Motor neuron (in vitro differentiated cells): ENCODE measurements around the gene GDPD5. TPM values are rescaled to one million over a fixed set of nuclear protein-coding genes. Genes with fewer than 3 reads are reported as not detected.

Experiments
- ATAC-seq, 8 experiments: fragments of 200-7000 bp; cut with Tn5 transposase; replicated peaks in 6 of 8; 2 replicates each; pipeline ENCODE4 v1.8.0; 2021; ENCODE audit warnings: mild to moderate bottlenecking in 8 of 8, moderate library complexity in 8 of 8
- H3K27ac ChIP-seq, 2 donors: fragments of 250-450 bp; sonication (Bioruptor Pico); 2 replicates each; pipeline ENCODE4 v1.9.0; 2021; ENCODE audit warnings: antibody characterized with exemption in 2 of 2, mild to moderate bottlenecking in 2 of 2, moderate library complexity in 1 of 2
- H3K4me1 ChIP-seq, 2 donors: fragments of 250-450 bp; sonication (Bioruptor Pico); replicated peaks in 1 of 2; 2 replicates each; pipeline ENCODE4 v1.6.1; 2021; ENCODE audit warnings: antibody characterized with exemption in 2 of 2, mild to moderate bottlenecking in 2 of 2, moderate library complexity in 1 of 2
- H3K4me3 ChIP-seq, 5 donors: fragments of 250-450 bp; sonication (Bioruptor Pico); 2 replicates each; pipeline ENCODE4 v1.9.0; 2021; ENCODE audit warnings: antibody characterized with exemption in 5 of 5, mild to moderate bottlenecking in 5 of 5, moderate library complexity in 4 of 5
- WGBS, 10 experiments: fragments of 450-650 bp; shearing (Covaris generic); methylation state at CpG; one replicate each; pipeline ENCODE4 v1.0.0; 2022; 5-methylcytosine and 5-hydroxymethylcytosine counted together
- in situ Hi-C, 9 experiments: fragments of 400-800 bp; cut with MboI; loops; one replicate each; pipeline ENCODE4 v1.15.0; 2021; ENCODE audit warnings: low sequenced_read_pairs in 9 of 9, low pct_unique_long_range_greater_than_20kb in 2 of 9; ENCODE audit not compliant: unreplicated experiment in 9 of 9
- total RNA-seq, 8 experiments: library from RNA; unstranded; fragments of 300-600 nt; gene quantifications; 2 replicates each; pipeline versions ENCODE4 v1.2.3 to v1.2.4, GENCODE V29; 2022

Gene GDPD5
- total RNA-seq, 8 experiments from 2014 or later: 3.2 to 28.2 (median 16.1) TPM

DNA sequence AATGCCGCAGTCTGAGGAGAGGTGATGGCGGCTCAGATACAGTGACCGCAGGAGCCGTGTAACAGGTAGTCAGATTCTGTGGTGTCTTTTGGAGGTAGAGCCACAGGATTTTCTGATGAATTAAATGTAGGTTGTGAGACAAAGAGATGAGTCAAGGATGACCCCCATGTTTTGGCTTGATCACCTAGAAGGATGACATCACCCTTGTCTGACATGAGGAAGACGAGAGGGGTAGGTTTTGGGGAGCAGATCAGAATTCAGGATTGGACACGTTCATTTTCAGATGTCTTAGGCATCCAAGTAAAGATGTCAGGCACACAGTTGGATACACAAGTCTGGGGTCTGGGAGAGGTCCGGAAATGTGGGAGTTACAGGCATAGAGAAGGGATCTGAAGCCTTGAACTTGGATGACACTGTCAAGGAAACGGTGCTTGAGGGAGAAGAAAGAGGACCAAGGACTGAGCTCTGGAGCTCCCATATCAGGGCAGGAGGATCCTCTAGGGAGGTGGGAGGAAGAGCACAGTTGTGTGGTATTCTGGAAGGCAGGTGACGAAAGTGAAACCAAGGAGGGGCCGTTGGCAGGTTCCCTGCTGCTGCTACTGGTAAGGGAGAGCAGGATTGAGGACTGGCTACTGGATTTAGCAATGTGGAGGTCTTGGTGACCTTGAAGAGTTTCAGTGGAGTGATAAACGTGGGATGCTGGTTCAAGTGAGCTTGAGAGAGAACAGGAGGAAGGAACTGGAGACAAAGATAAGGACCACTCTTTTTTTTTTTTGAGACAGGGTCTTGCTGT, 12.6 kb upstream of the GDPD5 start:
- in situ Hi-C loops: loop anchor here in 6 of 9 experiments (10.0 to 25.0 kb wide), 3 partner anchors 94 to 251 kb away; partner anchors contain the start of gene RPS3 (in 2 of the 6)
- ATAC-seq: no peak
- Histone ChIP-seq H3K4me1 (peaks cover 22 to 27% of the 10 kb centered on the region in 2 donors), H3K27ac (no peak overlapping the region), H3K4me3 (no peak overlapping the region)
- 69 to 90% (median 82%) methylated on average over 3 to 11 of the region's 11 CpGs; no CpG with 5 or more reads in 1 of the 10 experiments for WGBS, 10 experiments

GRCh38 chr11:75537740-75538139, 12.0 kb upstream of the GDPD5 start:
- in situ Hi-C loops: loop anchor here in 6 of 9 experiments (10.0 to 25.0 kb wide), 3 partner anchors 93 to 250 kb away; partner anchors contain the start of gene RPS3 (in 2 of the 6)
- Histone ChIP-seq H3K4me1 (peaks cover 22 to 27% of the 10 kb centered on the region in 2 donors), H3K4me3 (no peak overlapping the region), H3K27ac (no peak overlapping the region)
- ATAC-seq: no peak
- 35 to 92% (median 79%) methylated on average over 1 to 4 of the region's 5 CpGs; no CpG with 5 or more reads in 1 of the 10 experiments for WGBS, 10 experiments

DNA sequence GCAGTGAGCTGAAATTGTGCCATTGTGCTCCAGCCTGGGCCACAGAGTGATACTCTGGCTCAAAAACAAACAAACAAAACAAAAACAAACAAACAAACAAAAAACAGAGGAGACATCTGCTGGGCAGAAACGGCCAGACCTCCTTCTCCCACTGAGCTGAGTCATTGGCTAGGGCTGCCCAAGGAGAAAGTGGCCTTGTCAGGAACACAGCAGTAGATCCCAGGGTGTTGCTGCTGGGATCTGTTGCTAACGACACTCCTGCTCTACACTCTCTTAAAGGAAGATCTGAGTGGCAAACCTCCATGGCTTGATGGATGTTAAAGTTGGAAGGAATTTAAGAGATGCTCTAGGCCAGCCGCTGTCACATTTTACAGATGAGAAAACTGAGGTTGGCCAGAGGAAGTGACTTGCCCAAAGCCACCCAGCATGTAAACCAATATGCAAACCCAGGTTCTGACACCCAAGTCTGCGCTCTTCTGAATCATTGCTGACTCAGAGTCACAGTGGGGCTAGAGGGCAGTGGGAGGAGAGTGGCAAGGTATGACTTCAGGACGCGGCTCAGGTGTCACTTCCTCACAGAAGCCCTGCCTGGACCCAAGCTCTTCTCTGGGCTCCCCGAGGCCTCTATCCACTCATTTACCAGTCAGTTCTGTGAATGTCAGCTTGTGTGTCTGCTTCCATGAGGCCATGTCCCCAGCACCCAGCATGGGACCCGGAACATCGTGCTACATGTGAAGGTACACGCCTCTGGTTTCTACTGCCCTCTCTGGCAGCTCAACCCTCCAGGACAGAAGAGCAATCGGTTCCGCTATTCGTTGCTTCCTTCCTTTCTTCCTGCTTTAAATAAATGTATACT, 11.3 kb upstream of the GDPD5 start:
- Histone ChIP-seq H3K4me1 (peaks cover 21 to 24% of the 10 kb centered on the region in 2 donors), H3K4me3 (no peak overlapping the region), H3K27ac (no peak overlapping the region)
- in situ Hi-C loops: loop anchor here in 6 of 9 experiments (10.0 to 25.0 kb wide), 3 partner anchors 92 to 250 kb away; partner anchors contain the start of gene RPS3 (in 2 of the 6)
- WGBS, 10 experiments: 33 to 100% (median 81%) methylated on average over 1 to 8 of the region's 13 CpGs
- ATAC-seq: peak in 2 of 8 experiments; percentile 4 to 7

- Histone ChIP-seq H3K27ac (no peak overlapping the region), H3K4me1 (peaks cover 13 to 17% of the 10 kb centered on the region in 2 donors), H3K4me3 (no peak overlapping the region)
- 60 to 83% (median 80%) methylated on average over 1 of the region's 1 CpG; no CpG with 5 or more reads in 7 of the 10 experiments for WGBS, 10 experiments
- no peak for ATAC-seq
- in situ Hi-C loops: loop anchor here in 6 of 9 experiments (10.0 to 25.0 kb wide), 3 partner anchors 90 to 248 kb away; partner anchors contain the start of gene RPS3 (in 2 of the 6)
Measured at GRCh38 chr11:75535071-75535470, 9.3 kb upstream of the GDPD5 start.

GRCh38 chr11:75534259-75535069, 8.7 kb upstream of the GDPD5 start:
- WGBS, 10 experiments: 20 to 87% (median 49%) methylated on average over 1 to 9 of the region's 15 CpGs
- peak in 6 of 8 experiments; percentile 9 to 70 (median 22) for ATAC-seq
- Histone ChIP-seq H3K27ac (no peak overlapping the region), H3K4me1 (peaks cover 13 to 14% of the 10 kb centered on the region in 2 donors), H3K4me3 (no peak overlapping the region)
- in situ Hi-C loops: loop anchor here in 8 of 9 experiments (5.0 to 25.0 kb wide), 4 partner anchors 87 to 247 kb away; partner anchors contain the start of gene RPS3 (in 2 of the 8)

DNA sequence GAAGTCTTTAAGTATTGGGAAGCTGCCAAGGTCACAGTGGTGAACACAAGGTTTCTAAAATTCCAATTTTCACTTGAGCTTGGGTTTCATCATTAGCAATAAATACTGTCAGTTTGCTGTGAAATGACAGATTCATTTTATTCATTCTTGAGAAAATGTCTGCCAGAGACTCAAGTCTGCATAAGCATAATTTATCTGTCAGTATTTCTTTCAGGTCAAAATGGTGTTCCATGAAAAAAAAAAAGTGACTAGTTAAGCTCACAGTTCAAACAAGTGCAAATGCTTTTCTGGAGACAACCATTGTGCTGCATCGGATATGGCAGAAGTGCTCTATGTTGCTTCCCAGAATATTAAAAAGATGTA, 8.1 kb upstream of the GDPD5 start:
- Histone ChIP-seq H3K4me3 (no peak overlapping the region), H3K4me1 (peaks cover 12 to 13% of the 10 kb centered on the region in 2 donors), H3K27ac (no peak overlapping the region)
- WGBS, 10 experiments: 43 to 100% (median 69%) methylated on average over 1 of the region's 1 CpG; no CpG with 5 or more reads in 2 of the 10 experiments
- in situ Hi-C loops: loop anchor here in 8 of 9 experiments (5.0 to 25.0 kb wide), 4 partner anchors 87 to 247 kb away; partner anchors contain the start of gene RPS3 (in 2 of the 8)
- peak in 2 of 8 experiments; percentile 13 to 40 for ATAC-seq

DNA sequence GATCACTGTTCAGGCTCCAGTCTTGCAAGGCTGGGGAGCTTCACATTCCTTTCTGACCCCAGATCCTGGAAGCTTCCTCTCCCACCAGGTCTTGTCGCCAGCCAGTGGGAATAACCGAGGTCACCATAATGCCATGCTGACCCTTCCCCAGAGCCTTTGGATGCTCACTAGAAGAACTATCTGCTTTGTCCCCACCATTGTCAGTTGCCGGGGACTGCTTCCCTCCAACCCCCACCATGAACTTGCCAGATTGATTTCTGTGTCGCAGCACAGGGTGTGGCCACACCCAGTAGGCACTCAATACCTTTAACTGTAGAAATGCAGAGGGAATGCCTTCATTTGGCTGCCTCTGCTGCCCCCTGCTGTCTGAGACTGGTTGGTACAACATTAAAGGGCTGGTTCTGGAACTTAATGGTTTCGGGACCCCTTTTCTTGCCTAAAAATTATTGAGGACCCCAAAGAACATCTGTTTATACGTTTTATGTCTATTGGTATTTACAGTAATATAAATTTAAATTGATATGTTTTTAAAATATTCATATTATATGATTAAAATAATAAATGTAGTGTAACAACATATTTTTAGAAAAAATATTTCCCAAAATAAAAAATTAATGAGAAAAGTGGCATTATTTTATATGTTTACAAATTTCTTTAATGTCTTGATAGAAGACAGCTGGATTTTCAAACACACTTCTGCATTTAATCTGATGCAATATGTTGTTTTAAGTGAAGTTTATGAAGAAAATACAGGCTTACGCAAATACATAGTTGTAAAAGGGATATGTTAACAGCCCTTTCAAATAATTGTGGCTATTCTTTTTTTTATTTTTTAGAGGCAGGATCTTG, 6.7 kb upstream of the GDPD5 start:
- Histone ChIP-seq H3K4me1 (peaks cover 12 to 13% of the 10 kb centered on the region in 2 donors), H3K27ac (no peak overlapping the region), H3K4me3 (no peak overlapping the region)
- 24 to 100% (median 53%) methylated on average over 1 to 5 of the region's 7 CpGs for WGBS, 10 experiments
- peak; percentile 36 to 80 (median 74) for ATAC-seq
- in situ Hi-C loops: loop anchor here in 8 of 9 experiments (5.0 to 25.0 kb wide), 4 partner anchors 85 to 245 kb away; partner anchors contain the start of gene RPS3 (in 2 of the 8)

DNA sequence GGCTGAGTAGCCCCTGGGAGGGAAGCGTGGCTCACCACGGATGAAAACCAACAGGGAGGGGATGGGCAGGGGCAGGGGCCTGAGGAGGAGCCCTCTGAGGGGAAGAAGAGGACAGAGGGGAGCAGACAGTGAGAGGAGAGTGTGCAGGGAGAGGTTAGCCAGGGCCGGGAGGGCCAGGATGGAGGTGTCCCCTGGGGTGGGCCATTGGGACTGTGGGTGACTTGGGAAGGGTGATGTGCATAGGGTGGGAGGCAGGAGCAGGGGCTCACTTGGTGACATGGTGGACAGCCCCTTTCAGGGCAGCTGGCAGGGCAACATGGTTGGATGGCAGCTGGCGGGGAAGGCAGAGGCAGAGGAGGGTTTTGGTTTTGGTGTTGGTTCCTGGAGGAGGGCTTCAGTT, 5.6 kb upstream of the GDPD5 start:
- 100% methylated on average over 1 of the region's 4 CpGs; no CpG with 5 or more reads in 9 of the 10 experiments for WGBS, 10 experiments
- H3K4me1 ChIP-seq: peaks cover 14 to 17% of the 10 kb centered on the region in 2 donors
- in situ Hi-C loops: loop anchor here in 8 of 9 experiments (5.0 to 25.0 kb wide), 4 partner anchors 84 to 244 kb away; partner anchors contain the start of gene RPS3 (in 2 of the 8)
- H3K27ac ChIP-seq: no peak overlapping the region
- H3K4me3 ChIP-seq: no peak overlapping the region
- no peak for ATAC-seq

DNA sequence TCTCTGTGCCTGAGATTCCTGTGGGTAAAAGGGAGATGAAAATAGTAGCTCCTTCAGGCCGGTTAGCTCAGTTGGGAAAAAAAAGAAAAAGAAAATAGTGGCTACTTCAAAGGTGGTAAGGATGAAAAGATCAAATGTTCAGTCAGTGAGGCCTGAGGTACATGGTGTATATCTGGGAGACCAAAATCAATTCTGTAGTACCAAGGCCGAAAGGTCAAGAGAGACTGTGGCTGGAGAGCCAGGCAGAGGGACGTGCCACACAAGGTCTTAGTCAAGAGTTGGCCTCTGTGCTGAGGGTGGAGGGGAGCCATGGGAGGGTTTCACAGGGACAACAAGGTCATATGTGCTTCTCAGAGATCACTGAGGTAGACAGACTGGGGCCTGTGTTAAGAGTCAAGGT, 4.8 kb upstream of the GDPD5 start:
- no peak overlapping the region for H3K27ac ChIP-seq
- H3K4me3 ChIP-seq: no peak overlapping the region
- in situ Hi-C loops: loop anchor here in 8 of 9 experiments (5.0 to 25.0 kb wide), 4 partner anchors 83 to 243 kb away; partner anchors contain the start of gene RPS3 (in 2 of the 8)
- H3K4me1 ChIP-seq: peaks cover 14 to 17% of the 10 kb centered on the region in 2 donors
- ATAC-seq: no peak
- 13 to 92% (median 70%) methylated on average over 1 to 3 of the region's 3 CpGs; no CpG with 5 or more reads in 2 of the 10 experiments for WGBS, 10 experiments

DNA sequence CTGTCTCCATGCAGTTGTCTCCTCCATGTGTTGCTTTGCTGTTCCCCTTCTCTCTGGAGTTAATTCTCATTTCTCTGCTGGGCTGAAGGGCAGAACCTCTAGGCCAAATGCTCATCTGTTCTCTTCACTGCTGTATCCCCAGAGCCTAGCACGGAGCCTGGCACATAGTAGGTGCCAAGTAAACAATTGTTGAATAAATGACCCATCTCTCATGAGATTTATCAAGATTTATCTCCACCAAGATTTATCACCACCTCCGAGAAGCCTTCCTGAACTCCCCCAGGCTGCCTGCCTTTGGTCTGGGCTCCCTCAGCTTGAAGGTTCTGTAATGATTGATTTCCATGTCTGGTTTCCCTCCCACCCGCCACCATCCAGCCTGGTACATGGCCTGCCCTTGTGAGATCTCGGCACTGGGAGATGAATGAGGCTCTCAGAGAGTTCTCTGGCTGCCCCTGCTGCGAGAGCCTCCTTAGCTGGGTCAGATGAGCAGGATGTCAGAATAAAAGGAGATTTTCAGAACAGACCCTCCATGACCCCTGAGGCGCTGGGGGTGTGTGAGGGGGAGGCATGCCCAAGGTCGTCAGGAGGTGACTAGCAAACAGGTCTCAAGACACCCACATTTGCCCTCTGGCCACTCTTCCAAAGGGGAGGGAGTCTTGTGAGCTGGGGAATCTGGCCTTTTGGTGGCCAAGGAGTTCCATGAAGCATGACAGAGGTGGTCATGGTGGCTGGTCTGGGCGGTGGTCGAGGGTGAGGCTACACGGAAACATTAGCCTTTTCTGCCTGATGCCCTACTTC, 2.4 kb upstream of the GDPD5 start:
- Histone ChIP-seq H3K4me1 (peaks cover 14 to 15% of the 10 kb centered on the region in 2 donors), H3K4me3 (no peak overlapping the region), H3K27ac (no peak overlapping the region)
- no peak for ATAC-seq
- WGBS, 10 experiments: 31 to 93% (median 56%) methylated on average over 1 to 7 of the region's 10 CpGs; no CpG with 5 or more reads in 2 of the 10 experiments
- in situ Hi-C loops: loop anchor here in 4 of 9 experiments (25.0 kb wide), 2 partner anchors 141 to 241 kb away; partner anchors contain the start of gene RPS3 (in 2 of the 4)
